ENCODE measurements around the gene WDR86.

Gene WDR86

DNA sequence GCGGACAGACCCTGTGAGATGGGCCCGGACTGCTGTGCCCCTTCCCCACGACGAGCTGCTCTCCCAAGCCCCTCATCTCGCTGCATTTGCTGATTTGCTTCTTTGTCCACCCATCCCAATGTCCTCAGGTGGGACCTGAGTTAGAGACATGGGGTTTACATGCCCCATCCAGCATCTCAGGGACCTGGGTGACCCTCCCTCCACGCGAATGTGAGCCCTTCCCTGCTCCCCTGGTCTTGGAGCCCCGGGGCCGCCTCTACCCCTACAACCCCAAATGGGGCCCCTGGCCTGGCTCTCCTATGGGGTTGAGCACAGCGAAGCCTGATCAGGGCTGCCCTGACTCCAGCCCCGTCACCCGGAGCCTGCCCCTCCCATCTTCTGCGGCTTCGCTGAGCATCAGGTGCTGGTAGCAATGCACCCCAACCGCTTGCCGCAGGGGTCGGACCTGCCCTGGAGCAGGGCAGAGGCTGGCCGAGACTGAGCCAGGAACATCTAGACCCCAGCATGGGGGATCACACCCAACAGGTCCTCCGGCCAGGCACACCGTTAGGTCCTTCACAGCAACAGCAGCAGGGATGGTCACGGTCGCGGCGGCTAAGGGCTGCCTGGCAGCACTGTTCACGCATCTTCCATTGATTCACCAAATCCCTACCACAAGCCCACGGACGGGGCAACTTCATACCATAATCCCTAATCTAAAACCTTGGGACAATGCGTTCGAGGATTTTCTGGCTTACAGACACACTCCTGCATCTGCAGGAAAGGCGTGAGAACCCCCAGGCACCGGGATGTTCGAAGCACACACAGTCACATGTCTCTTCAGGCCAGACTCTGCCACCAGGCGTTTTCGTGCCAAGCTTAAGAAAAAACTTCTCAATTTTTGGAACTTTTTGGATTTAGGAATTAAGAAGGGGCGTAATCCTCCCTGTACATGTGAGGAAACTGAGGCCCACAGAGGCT lies 15.5 kb downstream of the WDR86 start:
- Histone ChIP-seq H3K27ac (ENCODE audit: low read depth, low read length) (no peak overlapping the region), H3K9ac (ENCODE audit: low read depth, low read length) (no peak overlapping the region), H3K4me3 (ENCODE audit: low read length) (no peak overlapping the region), H3K36me3 (ENCODE audit: insufficient read depth, low read length) (peaks cover 8% of the 10 kb centered on the region; the same call in 1 of the 2 replicates), H3K9me3 (ENCODE audit: insufficient read depth, low read depth, low read length) (no peaks in the 10 kb centered on the region), H3K4me1 (ENCODE audit: insufficient read depth, low read length) (0 out of 2 replicates have a peak, but pooled peaks cover 7% of the 10 kb centered on the region), H3K27me3 (ENCODE audit: insufficient read depth, low read length) (no peaks in the 10 kb centered on the region)
- WGBS = 92% methylated on average over 35 of the region's 35 CpGs

DNA sequence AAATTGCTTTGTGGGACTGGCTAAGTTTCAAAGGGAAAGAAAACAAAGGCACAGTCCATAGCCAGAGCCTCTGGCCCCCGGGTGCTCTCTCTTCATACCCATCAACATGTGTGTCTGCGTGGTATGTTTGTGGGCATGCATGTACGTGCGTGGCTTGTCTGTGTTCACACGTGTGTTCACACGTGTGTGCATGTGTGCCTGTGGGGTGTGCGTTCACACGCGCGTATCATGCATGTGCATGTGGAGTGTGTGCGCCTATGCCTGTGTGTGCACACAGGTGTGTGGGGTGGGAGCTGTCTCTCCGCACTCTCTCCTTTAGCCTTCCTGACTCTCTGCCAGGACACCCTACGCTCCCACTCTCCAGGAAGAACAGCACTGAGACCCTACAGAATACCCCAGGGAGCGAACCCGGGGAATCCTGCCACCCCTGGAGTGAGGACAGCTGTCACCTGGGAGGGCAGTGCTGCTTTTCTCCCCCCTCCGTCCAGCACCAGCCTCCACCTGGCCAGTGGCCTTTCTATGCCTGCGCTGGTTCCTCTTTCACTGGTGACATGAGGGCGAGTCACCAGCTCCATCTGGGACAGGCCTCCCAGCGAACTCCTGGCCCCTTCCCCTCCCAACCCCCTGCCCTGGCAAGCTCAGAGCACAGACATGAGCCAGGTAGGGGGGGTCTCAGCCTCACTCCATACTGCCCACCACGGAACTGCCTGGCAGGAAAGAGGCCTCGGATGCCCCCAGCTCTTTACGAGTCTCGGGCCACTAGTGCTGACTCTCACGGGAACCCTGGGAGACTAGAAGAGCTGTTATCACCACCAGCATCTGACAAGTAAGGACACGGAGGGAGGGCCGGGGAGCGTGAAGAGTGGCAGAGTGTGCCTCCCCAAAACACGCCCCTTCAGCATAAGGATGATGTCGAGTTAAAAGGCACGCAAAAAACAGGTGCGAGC lies 16.5 kb downstream of the WDR86 start:
- H3K4me3 ChIP-seq (ENCODE audit: low read length) = no peak overlapping the region
- no peaks in the 10 kb centered on the region for H3K9me3 ChIP-seq (ENCODE audit: insufficient read depth, low read depth, low read length)
- H3K27ac ChIP-seq (ENCODE audit: low read depth, low read length) = no peak overlapping the region
- peaks cover 5% of the 10 kb centered on the region; the same call in 1 of the 2 replicates for H3K36me3 ChIP-seq (ENCODE audit: insufficient read depth, low read length)
- H3K9ac ChIP-seq (ENCODE audit: low read depth, low read length) = no peak overlapping the region
- WGBS = 92% methylated on average over 31 of the region's 31 CpGs
- 0 out of 2 replicates have a peak, but pooled peaks cover 7% of the 10 kb centered on the region for H3K4me1 ChIP-seq (ENCODE audit: insufficient read depth, low read length)
- no peaks in the 10 kb centered on the region for H3K27me3 ChIP-seq (ENCODE audit: insufficient read depth, low read length)

DNA sequence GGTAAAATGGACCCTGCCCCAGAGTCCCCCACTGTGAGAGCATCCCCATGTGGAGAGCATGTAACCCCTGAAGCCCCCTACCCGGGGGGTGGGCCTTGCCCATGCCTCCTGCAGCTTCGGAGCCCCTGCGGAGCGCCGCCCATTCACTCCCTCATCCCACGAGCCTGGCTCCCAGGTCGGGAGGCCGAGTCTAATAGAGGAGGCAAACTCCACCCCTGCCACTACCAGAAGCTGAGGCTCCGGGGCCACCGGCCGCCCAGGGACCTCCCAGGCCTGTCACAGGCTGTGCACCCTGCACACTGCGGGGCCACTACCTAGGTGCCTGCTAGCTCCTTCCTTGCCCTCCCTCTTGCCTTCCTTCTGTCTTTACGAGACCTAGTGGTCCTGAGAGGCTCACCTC lies 17.4 kb downstream of the WDR86 start:
- Histone ChIP-seq H3K9ac (ENCODE audit: low read depth, low read length) (no peak overlapping the region), H3K36me3 (ENCODE audit: insufficient read depth, low read length) (no peaks in the 10 kb centered on the region), H3K27ac (ENCODE audit: low read depth, low read length) (no peak overlapping the region), H3K4me3 (ENCODE audit: low read length) (no peak overlapping the region), H3K9me3 (ENCODE audit: insufficient read depth, low read depth, low read length) (no peaks in the 10 kb centered on the region), H3K4me1 (ENCODE audit: insufficient read depth, low read length) (0 out of 2 replicates have a peak, but pooled peaks cover 7% of the 10 kb centered on the region), H3K27me3 (ENCODE audit: insufficient read depth, low read length) (no peaks in the 10 kb centered on the region)
- 87% methylated on average over 13 of the region's 13 CpGs for WGBS

GRCh38 chr7:151392002-151392401 lies 17.8 kb downstream of the WDR86 start:
- Histone ChIP-seq H3K27ac (ENCODE audit: low read depth, low read length) (no peak overlapping the region), H3K9me3 (ENCODE audit: insufficient read depth, low read depth, low read length) (no peaks in the 10 kb centered on the region), H3K9ac (ENCODE audit: low read depth, low read length) (no peak overlapping the region), H3K4me3 (ENCODE audit: low read length) (no peak overlapping the region), H3K27me3 (ENCODE audit: insufficient read depth, low read length) (no peaks in the 10 kb centered on the region), H3K36me3 (ENCODE audit: insufficient read depth, low read length) (no peaks in the 10 kb centered on the region), H3K4me1 (ENCODE audit: insufficient read depth, low read length) (0 out of 2 replicates have a peak, but pooled peaks cover 7% of the 10 kb centered on the region)
- 89% methylated on average over 8 of the region's 8 CpGs for WGBS

DNA sequence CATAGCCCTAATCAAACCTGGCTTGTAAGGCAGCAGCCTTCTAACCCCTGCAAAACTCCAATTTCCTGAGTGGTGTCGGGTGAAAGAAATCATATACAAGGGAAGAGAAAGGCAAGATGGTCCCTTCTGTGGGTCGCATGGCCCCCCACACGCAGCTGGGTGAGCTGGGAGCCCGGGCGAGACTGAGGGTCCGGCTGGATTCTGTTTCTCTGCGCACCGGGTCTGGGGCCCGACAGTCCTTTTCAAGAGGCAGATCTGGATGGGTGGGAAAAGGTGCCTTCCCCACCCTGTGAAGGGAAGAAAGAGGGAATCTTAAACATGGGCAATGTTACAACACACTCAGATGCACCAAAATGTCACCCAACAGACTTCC lies 18.5 kb downstream of the WDR86 start:
- 93% methylated on average over 9 of the region's 9 CpGs for WGBS
- Histone ChIP-seq H3K4me1 (ENCODE audit: insufficient read depth, low read length) (0 out of 2 replicates have a peak, but pooled peaks cover 7% of the 10 kb centered on the region), H3K9me3 (ENCODE audit: insufficient read depth, low read depth, low read length) (no peaks in the 10 kb centered on the region), H3K4me3 (ENCODE audit: low read length) (no peak overlapping the region), H3K27me3 (ENCODE audit: insufficient read depth, low read length) (no peaks in the 10 kb centered on the region), H3K9ac (ENCODE audit: low read depth, low read length) (no peak overlapping the region), H3K27ac (ENCODE audit: low read depth, low read length) (no peak overlapping the region), H3K36me3 (ENCODE audit: insufficient read depth, low read length) (no peaks in the 10 kb centered on the region)

DNA sequence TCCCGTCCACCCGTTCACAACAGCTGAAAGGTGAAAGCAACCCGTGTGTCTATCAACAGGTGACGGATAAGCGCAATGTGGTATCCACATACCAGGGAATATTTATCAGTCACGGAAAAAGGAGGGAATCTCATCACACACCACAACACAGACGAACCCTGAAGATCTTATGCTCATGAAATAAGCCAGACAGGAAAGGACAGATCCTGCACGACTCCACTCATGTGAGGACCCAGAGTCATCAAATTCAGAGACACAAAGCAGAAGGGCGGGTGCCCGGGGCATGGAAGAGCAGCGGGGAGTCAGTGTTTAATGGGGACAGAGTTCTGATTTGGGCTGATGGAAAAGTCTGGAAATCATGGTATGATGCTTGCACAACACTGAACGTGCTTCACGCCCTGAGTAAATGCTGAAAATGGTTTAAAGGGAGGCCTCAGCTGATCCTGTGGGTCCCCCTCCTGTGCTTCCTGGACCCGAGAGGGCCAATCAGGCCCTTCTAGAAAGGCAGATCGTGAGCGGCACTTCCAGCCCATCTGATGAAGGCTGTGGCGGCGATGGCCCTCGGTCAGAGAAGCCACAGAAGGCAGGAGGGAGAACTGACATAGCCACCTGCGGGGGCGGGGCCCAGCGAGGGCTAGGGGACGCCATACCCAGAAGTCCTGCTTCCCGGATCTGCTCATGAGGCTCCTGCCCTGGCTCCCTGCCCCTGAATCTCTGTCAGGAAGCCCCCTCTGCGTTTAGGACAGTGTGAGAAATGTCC lies 19.1 kb downstream of the WDR86 start:
- no peak overlapping the region for H3K4me3 ChIP-seq (ENCODE audit: low read length)
- no peak overlapping the region for H3K9ac ChIP-seq (ENCODE audit: low read depth, low read length)
- H3K36me3 ChIP-seq (ENCODE audit: insufficient read depth, low read length) = no peaks in the 10 kb centered on the region
- WGBS = 86% methylated on average over 25 of the region's 25 CpGs
- H3K9me3 ChIP-seq (ENCODE audit: insufficient read depth, low read depth, low read length) = no peaks in the 10 kb centered on the region
- H3K27me3 ChIP-seq (ENCODE audit: insufficient read depth, low read length) = no peaks in the 10 kb centered on the region
- 0 out of 2 replicates have a peak, but pooled peaks cover 7% of the 10 kb centered on the region for H3K4me1 ChIP-seq (ENCODE audit: insufficient read depth, low read length)
- H3K27ac ChIP-seq (ENCODE audit: low read depth, low read length) = no peak overlapping the region

- Histone ChIP-seq H3K4me3 (ENCODE audit: low read length) (no peak overlapping the region), H3K27ac (ENCODE audit: low read depth, low read length) (no peak overlapping the region), H3K9ac (ENCODE audit: low read depth, low read length) (no peak overlapping the region), H3K27me3 (ENCODE audit: insufficient read depth, low read length) (peaks cover 2% of the 10 kb centered on the region; the same call in 1 of the 2 replicates), H3K4me1 (ENCODE audit: insufficient read depth, low read length) (0 out of 2 replicates have a peak, but pooled peaks cover 3% of the 10 kb centered on the region), H3K9me3 (ENCODE audit: insufficient read depth, low read depth, low read length) (no peaks in the 10 kb centered on the region), H3K36me3 (ENCODE audit: insufficient read depth, low read length) (no peaks in the 10 kb centered on the region)
- 91% methylated on average over 24 of the region's 24 CpGs for WGBS
Observed at GRCh38 chr7:151389768-151390597, 19.9 kb downstream of the WDR86 start.

- Histone ChIP-seq H3K4me3 (ENCODE audit: low read length) (no peak overlapping the region), H3K9me3 (ENCODE audit: insufficient read depth, low read depth, low read length) (no peaks in the 10 kb centered on the region), H3K36me3 (ENCODE audit: insufficient read depth, low read length) (no peaks in the 10 kb centered on the region), H3K27me3 (ENCODE audit: insufficient read depth, low read length) (peaks cover 4% of the 10 kb centered on the region), H3K9ac (ENCODE audit: low read depth, low read length) (no peak overlapping the region), H3K27ac (ENCODE audit: low read depth, low read length) (no peak overlapping the region), H3K4me1 (ENCODE audit: insufficient read depth, low read length) (no peaks in the 10 kb centered on the region)
- WGBS = 96% methylated on average over 21 of the region's 21 CpGs
Observed at GRCh38 chr7:151389096-151389767, 20.6 kb downstream of the WDR86 start.

DNA sequence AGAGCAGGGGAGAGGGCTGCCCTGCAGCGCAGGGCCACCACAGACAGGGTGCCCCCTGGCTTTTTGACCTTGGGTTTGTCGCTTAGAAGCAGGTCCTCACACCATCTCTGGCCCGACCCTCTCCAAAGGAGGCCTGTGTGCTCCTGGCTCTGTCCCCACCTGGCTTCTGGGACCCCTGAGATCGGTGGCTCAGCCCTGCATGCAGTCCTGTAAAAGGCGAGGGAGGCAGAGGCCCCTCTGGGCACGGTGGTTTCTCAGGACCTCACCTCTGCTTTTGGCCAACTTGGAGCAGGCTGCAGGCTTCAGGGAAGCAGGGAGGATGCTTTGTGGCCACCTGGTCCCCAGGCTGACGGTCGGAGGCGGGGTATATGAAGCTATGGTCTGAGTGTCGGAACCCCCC lies 21.4 kb downstream of the WDR86 start:
- H3K9ac ChIP-seq (ENCODE audit: low read depth, low read length) = no peak overlapping the region
- no peaks in the 10 kb centered on the region for H3K36me3 ChIP-seq (ENCODE audit: insufficient read depth, low read length)
- H3K27me3 ChIP-seq (ENCODE audit: insufficient read depth, low read length) = peaks cover 12% of the 10 kb centered on the region
- H3K9me3 ChIP-seq (ENCODE audit: insufficient read depth, low read depth, low read length) = no peaks in the 10 kb centered on the region
- 88% methylated on average over 10 of the region's 10 CpGs for WGBS
- H3K4me1 ChIP-seq (ENCODE audit: insufficient read depth, low read length) = no peaks in the 10 kb centered on the region
- H3K4me3 ChIP-seq (ENCODE audit: low read length) = no peak overlapping the region
- H3K27ac ChIP-seq (ENCODE audit: low read depth, low read length) = no peak overlapping the region

GRCh38 chr7:151388007-151388297 lies 21.9 kb downstream of the WDR86 start:
- Histone ChIP-seq H3K36me3 (ENCODE audit: insufficient read depth, low read length) (no peaks in the 10 kb centered on the region), H3K9ac (ENCODE audit: low read depth, low read length) (no peak overlapping the region), H3K27ac (ENCODE audit: low read depth, low read length) (no peak overlapping the region), H3K27me3 (ENCODE audit: insufficient read depth, low read length) (peaks cover 17% of the 10 kb centered on the region), H3K4me3 (ENCODE audit: low read length) (no peak overlapping the region), H3K9me3 (ENCODE audit: insufficient read depth, low read depth, low read length) (no peaks in the 10 kb centered on the region), H3K4me1 (ENCODE audit: insufficient read depth, low read length) (no peaks in the 10 kb centered on the region)
- WGBS = 93% methylated on average over 7 of the region's 8 CpGs
